GM18870 (cell line): ENCODE results near the gene MSI2.

Experiments used
- ATAC-seq: cut with Tn5 transposase; IDR thresholded peaks from one replicate; pipeline ENCODE4 v1.9.1; 2021; ENCODE audit warnings: moderate library complexity; ENCODE audit not compliant: unreplicated experiment

The MSI2 gene

DNA sequence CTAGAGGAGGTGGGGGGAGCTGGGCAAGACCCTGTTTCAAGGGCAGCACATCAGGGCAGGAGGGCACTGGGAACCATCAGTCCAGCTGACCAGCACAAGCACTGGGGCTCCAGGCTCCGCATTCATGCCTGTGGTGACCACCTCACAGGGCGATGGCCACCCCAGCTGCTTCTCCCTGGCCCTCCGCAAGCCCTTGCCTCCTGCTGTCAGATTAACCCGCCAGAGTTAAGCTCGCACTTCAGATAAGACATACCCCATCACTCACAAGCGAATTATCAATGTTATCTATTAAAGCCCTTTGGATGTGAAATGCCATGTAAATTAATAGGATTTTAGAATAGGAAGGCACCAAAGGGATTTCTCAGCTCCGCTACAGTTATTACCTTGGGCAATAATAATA, 383.8 kb downstream of the MSI2 start:
- ATAC-seq, result no peak

DNA sequence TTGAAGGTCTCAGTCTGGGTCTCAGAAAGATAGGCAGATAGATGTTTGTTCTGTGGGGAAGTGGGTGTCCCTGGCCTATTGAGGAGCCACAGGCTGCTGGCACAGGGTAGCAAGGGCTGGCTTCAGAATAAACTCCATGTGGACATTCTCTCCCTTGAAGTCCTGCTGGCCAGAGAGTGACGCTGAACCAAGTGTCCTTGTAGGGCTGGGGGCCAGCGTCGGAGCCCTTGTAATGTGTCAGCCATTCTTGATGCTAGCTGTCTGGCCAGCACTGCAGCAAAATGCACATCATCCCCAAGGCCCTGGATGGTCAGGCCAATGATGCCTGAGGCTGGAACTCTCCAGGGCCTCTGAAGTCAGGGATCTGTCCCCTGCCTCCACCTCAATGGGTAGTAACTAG, 385.4 kb downstream of the MSI2 start:
- no peak for ATAC-seq

DNA sequence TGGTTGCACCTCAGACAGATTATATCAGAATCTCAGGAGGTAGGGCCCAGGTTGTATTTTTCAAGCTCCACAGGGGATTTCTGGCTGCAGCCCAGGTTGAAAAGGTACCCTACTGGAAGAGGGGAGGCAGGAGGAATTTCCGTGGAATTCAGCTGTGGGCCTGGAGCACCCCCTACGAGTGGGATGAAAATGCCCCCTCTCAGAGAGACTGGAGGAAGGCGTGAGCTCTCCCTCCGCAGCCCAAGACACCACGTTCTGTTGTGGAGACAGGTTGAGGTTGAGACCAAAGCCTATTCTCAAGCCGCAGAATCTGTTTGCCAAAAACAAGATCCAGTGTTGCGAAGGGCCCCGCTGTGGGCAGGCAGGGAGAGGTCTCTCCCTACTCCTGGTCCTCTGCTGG, 386.7 kb downstream of the MSI2 start:
- ATAC-seq, result no peak

DNA sequence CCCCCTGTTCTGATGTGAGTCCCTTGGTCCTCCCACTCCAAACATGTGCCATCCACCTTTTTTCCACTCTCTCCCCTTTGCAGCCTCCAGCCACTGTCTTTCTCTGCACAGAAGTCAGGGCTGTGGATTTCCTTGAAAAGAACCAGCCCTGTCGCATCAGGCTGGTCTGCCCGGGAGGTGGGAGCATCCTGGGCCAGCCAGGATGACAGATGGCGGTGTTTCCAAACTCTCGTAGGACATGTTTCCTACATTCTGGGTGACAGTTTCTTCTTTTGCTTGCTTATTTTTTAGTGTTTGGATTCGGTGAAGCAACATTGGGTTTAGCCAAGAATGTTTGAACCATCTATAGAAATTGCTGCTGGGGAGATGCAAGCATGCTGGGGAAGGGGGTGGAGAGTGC, 388.0 kb downstream of the MSI2 start:
- ATAC-seq, result no peak

DNA sequence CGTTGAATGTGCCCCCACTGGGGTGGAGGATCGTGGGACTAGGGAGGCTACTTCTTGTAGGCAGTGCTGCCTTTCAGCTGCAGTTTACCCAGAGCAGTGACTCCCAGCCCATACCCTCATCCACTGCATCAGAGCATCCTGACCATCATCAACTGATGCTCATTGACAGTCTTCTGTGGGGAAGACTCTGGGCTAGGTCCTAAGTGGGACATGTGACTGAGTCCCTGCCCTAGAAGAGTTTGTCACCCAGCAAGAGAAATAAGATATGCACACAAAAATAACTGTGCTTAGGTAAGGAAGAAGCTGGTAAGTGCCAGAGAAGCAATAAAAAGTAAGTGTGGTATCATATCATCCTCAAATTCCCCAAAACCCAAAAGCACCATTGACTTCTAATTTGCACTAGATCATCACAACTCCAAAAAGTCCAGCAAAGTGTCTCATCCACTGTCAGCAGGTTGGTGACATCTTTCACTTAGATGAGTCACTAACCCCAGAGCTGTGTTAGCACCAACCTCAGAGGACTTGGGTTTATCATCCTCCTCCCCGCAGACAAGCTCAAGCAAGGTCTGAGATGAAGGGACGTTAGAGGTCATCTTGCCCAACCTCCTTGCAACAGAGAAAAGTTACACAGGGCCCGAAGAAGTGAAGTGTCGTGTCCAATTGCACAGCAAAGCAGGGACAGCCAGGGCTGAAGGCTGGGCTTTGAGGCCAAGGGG, 389.8 kb downstream of the MSI2 start:
- no peak for ATAC-seq

DNA sequence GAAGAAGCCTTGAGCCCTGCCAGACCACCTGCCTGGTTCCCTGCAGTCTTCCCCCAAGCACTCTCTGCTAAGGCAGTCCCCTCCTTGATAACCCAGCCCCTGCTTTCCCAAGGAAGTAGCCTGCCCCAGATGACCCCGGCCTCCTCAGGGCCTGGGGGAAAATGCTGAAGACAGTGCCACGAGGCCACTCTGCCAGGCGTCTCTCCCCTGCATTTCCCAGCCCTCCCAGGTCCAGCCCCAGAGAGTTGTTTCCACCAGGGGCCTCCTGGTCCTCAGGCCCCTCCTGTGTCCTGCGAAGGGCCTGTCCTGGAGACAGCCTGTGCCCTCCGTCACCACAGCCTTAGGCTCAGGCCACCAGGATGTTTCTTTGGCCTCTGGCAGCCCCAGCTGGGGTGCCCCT, 392.4 kb downstream of the MSI2 start:
- no peak for ATAC-seq

DNA sequence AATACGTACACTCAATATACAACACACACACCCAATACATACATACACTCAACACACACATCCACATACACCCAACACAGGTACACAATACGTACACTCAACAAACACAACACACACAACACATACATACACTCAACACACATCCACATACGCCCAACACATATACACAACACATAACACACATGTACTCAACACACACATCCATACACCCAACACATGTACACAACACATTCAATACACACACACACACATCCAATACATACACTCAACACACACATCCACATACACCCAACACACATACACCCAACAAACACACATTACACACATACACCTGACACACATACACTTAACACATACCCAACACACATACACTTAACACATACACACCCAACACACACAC, 392.9 kb downstream of the MSI2 start:
- ATAC-seq, result no peak

DNA sequence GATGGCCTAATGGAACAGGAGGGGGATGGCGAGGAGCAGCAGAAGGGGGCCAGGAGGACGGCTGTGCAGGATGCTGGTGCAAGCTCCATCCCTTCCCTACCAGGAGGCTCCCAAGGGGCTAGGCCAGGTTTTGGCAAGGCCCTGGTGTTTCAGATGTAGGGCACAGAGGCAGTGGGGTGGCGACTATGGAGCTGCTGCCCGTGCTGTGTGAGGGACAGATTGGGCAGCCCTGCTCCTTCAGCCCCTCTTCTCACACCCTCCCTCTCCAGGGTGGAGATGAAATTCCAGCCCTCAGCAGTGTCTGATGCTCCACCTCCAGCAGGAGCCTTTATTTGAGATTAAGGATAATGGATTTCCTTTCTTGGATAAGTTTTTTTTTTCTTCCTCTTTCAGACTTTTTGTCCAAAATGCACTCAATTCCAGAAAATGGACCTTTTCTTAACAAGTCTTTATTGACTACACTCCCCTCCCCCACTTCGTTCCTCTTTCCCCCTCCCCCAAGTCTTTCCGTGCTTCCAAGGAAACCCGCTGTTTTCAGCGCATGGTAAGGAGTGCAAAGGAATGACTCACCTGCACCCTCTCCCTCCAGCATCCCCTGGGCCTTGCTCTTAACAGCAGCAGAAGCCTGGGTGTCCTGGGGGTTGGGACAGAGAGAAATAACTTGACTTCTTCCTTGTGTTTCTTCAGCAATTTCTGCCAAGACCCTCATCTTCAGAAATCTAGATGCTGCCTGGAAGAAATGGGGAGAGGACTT, 393.6 kb downstream of the MSI2 start:
- no peak for ATAC-seq

DNA sequence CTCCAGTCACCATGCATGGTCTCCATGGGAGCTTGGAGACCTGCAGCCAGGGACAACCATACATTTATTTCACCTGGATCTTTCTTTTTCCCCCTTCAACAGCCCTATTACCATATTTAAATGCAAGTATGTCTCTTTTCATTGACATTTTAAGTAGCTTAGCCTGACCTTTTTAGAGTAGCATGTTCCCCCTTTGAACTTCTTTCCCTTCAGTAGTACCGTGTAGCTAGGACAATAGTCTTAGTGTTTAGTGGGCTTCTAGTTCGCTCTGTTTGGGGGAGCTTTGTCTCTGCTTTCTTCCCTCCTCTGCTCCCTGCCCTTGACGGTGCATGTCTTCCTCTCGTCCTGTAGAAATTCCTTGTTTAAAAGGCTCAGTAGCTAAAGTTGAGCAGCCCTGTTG, 394.2 kb downstream of the MSI2 start:
- no peak for ATAC-seq

DNA sequence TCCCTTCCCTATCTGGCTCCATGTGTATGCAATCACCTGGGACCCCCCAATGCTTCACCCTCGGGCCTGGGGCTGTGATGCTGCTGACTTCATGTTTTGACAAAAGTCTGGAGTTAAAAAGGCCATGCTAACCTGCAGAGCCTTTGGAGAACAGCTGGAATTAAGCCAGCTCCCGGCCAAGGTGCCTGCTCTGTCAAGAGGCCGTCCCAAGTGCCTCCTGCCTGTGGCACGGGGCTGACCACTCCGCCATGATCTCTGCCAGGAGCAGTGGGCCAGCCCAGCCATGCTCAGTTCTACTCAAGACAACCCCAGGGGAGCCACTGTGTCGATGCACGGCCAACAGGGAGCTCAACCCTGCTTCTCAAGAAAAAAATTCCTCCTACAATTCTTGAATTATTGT, 395.1 kb downstream of the MSI2 start:
- ATAC-seq, result no peak

DNA sequence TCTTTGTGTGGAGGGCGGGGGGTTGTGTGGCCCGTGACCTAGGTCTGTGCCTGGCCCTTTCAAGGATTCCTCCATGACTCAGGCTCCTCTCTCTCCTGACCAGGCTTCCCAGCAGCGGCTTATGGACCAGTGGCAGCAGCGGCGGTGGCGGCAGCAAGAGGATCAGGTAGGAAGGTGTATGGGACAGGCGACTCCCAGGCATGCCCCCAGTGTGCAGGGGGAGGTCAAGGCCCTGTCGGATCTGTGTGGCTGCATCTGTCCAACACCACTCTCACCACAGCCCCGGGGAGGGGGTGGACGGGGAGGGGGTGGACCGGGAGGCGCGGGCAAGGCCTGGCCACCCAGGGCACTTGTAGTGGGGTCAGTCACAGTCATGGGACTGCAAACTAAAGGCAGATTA, 395.7 kb downstream of the MSI2 start:
- ATAC-seq, result no peak

DNA sequence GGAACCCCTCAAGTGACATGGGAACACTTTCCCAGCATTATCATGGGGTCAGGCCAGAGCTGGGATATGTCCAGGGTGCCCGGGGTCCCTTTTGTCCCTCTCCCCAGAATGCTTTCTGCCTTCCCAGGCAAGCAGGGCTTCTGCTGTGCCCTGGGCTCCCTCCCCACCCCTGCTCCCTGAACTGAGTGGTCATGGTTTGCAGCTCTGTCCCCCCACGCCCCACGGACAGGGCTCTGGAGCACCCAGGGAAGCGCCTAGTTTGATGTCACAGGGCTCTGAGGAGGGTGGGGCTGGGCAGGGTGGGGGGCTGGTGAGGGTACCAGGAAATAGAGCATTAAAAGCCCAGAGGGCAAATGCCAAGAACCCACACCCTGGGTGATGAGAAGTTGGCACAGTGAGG, 396.5 kb downstream of the MSI2 start:
- ATAC-seq, result no peak

DNA sequence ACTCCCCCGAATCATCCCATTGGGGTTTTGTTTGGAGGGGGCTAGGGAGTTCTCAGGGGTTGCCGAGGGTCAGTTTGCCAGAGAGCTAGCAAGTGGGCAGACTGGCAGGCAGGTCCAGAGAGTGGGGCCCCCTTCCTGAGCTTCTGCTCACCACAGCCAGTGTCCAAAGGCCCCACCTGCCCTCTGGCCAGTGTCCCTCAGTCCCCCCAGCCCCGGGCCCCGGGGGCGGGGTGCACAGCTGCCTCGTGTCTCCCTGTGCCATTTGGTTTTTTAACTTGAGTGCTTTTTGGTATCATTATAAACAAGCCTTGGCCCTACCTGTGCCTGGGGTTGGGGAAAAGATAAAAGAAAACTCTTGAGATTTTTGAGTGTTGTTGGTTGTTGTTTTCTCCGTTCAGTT, 397.0 kb downstream of the MSI2 start:
- no peak for ATAC-seq

DNA sequence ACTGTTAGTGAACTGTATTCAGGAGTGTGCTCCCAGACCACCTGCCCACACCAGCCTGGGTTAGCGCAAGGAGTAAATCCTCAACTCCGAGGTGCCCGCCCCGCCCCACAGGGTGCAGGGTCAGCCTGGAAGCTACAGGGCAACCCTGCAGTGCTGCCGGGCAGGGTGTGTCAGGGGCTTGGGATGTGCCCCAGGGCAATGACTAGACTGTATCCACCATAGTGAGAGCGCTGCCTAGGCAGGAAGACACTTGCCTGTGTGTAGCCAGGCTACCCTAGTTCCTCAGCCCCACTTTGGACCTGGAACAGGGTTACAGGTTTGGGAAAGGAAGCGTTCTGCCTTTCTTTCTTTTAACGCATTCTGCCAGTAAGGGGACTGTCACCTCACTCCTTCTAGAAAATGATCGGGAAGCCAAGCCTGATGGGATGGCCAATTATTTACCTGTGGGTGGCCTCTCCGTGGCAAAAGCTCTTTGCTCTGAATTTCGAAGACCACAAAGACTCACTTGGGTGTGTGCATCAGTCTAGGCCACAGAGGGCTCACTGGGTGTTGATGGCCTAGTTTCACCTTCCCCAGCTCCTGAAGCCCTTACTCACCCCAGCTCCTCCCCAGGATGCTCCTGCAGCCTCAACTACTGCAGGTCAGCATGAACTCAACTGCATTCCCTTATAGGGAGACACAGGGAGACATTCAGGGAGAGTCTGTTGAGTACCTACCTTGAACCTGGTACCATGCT, 397.9 kb downstream of the MSI2 start:
- ATAC-seq, result no peak

DNA sequence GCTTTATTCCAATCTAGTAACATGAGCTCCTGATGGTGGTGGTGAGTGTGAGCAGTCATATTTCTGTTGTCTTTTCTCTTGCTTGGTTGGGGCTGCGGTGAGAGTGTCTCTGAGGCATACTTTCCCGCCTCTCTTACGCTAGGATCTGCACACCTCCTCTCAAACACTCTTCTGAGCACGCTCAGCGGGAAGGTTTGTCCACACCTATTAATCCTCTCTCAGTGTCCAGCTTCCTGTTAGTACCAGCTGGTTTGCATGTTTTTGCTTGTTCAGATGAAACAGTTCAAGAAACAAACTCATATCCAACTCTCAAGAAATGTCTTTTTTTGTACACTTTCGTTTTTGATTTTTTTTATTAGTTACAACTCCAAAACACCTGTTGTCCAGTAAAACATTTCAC, 399.2 kb downstream of the MSI2 start:
- no peak for ATAC-seq

DNA sequence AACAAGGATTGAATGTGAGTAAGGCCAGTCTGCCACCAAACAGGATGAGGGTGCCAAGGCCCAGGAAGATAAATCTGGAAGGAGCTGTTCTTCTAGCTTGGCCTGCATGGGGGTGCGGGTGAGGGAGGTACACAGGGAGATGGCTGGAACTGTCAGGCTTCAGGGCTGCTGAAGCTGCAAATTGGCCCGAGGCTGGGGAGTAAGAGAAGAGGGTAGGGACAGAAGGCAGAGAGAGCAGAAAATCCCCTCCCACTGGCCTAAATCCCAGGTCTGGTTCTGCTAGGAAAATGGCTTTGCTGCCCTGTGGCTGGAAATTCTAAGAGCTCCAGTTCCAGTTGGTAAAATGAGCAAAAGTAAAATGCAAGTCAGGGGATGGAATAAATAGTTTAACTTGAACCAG, 400.9 kb downstream of the MSI2 start:
- no peak for ATAC-seq

DNA sequence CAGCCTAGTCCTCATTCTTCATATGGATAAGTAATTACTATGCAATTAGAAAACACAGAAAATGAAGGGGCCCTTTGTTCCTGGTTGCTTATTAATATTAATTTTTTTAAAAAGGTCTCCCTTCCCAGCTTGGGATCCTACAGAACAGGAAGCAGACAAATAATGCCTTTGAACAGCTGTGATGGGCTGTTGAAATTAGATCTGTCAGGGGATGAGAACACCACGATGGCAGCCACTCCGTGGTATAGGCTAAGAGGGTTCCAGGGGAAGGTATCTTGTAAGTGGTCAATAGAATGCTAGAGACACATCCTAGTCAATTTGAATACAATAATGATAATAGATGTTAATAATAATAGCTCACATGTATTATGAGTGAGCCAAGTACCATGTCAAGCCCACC, 405.7 kb downstream of the MSI2 start:
- ATAC-seq, result no peak

DNA sequence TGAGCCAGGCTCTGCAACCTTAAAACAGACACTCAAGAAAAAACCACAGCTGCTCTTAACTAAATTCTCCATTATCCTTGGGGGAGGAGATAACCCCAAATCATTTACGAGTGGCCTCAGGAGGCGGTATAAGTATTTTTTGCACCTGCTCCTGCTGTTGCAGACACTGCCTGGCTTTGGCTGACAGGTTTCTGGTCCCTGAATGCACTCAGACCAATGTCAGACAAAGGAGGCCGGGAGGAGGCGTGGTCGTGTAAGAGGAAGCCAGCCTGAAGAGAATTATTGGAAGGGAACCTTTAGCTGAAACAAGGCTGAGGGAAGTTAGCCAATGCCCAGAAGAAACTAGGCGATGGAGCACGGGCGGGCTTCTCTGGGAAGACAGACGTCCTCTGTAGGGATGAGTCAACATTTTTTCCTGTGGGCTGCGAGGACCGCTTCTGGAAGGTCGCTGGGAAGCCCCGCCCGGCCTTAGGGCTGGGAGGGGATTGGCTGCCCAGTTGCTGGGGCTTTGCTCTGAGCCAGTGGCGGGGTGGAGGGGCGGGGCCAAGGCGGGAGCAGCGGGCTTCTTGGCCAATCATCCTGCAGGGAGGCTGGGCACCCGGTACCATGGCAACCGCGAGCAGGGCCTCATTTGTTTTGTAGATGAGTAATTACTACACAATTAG, 406.5 kb downstream of the MSI2 start:
- peak; percentile 70 for ATAC-seq

DNA sequence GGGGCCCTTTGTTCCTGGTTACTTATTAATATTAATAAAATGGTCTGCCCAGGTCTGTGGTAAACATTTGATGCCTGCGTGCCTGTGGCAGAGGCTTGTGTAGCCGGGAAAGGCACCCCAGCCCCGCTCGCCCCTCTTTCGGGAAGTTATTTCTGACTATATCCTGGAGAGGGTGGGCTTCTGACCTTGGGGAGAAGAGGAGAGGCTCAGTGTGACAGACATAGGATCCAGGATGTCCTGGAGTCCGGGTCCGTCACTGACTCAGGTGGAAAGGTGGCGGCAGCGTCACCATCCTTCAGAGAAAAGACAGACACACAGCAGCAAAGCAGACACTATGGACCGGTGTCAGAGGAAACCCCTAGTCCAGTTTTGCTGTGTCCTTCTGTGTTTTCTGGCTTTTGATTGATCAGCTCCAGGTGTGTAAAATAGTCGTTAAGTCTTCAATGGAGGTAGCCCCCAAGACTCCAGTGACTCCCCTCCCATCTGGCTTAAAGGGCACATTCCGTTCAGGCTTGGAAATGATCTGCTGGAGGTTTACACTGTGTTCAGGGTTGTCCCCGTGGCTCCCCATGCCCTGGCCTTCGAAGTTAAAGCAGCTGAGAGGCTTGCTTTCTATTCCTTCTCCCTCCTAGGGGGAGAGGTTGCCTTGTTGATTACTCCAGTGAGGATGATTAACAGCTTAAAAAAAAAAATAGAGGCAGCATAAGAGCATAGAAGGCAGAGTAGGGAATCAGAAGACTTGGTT, 407.2 kb downstream of the MSI2 start:
- ATAC-seq, result no peak

DNA sequence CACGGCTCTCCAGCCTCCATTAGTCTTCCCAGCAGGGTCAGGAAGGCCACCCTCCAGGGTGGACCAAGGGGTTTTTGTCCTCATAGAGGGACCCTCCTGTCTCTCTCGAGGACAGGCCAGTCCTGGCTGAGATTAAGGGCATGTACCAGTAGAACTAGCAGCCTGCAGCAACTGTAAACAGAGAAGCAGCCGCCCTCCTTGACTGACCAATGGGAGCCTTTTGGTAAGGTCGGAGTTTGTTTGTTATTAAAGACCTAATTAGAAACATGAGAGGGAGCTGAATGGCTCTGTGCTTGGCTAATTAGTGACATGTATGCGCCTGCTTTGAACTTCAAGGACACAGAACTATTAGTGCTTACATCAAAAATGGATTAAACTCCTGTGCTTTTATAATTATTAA, 408.8 kb downstream of the MSI2 start:
- ATAC-seq, result no peak

DNA sequence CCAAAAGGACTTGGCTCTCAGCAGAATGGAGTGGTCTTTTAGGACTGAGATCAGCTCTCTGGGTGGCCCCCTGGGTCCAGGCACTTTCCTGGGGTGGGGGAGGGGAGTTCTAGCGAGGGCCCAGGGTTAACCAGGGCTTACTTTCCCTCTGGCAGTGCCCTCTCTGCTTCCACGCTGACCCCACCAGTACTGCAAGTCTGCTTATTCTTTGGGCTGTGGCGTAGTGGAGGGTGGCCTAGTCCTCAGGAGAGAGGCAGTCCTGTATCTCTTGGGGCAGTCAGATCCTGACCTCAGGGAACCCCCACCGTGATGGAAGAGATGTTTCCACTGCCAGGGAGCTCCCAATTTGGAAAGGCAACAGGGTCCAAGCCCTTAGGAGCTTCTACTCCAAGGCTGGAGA, 409.4 kb downstream of the MSI2 start:
- no peak for ATAC-seq
